NCI-H146 treated with DMSO at 0.1 percent for 48 hours (cell line): ENCODE results near the gene CACNB2.

Experiments
- DNase-seq: peaks from one replicate; lab custom pipeline; 2025; ENCODE audit not compliant: unreplicated experiment; lab: John Stamatoyannopoulos, UW

Gene CACNB2

DNA sequence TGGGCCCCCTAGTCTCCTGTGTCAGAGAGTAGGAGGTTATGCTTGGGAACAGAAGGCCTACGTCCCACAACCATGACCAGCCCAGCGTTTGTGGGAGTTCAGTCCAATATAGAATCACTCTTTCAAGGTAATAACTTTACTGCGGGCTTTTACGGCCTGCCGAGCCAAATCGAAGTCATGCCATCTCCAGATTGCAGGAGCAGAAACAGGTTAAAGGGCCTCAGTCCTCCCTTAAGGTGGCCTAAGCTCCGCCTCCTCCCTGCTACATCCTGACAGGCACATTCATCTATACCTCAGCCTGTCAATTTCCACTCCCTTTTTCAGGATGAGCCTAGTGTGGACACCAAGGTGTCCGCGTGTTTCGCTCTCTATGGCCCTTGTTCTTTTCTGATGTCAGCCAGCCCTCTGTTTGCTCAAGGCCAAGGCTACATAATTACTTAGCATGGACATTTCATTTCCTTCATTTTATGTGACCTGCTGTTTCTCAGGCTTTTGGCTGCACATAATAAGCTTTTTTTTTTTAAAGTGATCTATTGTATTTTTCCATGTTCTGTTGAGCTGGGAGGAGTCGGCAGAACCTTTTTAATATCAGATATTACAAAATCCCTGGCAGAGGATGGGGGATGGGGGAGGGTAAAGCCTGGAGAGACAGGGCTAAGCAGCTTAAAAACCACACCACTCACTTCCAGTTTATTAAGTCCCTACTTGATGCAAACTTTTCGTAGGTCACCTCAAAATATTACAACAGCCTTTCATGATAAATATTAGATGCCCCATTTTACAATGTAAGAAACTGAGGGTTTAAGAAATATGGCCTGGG is 84.6 kb downstream of the CACNB2 start:
- no peak for DNase-seq

GRCh38 chr10:18226336-18226735 is 86.1 kb downstream of the CACNB2 start:
- DNase-seq = no peak

- no peak for DNase-seq
Observed at GRCh38 chr10:18229826-18230225, 89.6 kb downstream of the CACNB2 start.

GRCh38 chr10:18230794-18231193 is 90.6 kb downstream of the CACNB2 start:
- DNase-seq = no peak

- DNase-seq = no peak
Observed at GRCh38 chr10:18231480-18231879, 91.3 kb downstream of the CACNB2 start.

DNA sequence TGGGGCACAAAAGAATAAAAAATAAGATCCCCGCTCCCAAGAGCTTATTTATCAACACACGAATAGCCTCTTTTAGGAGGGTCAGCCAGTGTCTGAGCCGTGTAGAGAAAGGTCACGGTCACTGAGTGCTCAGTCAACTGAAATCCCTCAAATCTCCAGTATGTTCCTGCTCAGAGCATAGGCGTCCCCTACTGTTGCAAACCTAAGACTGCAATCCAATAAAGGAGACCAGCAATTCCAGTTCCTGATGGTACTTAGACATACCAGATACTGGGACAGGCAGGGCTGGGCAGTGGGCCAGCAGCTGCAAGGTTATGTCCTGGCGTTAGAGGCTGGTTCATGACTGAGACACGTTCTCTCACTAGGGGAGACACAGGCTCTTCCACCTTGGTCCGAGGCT is 93.6 kb downstream of the CACNB2 start:
- peak; percentile 23 for DNase-seq

- no peak for DNase-seq
Observed at GRCh38 chr10:18235477-18235876, 95.3 kb downstream of the CACNB2 start.

DNA sequence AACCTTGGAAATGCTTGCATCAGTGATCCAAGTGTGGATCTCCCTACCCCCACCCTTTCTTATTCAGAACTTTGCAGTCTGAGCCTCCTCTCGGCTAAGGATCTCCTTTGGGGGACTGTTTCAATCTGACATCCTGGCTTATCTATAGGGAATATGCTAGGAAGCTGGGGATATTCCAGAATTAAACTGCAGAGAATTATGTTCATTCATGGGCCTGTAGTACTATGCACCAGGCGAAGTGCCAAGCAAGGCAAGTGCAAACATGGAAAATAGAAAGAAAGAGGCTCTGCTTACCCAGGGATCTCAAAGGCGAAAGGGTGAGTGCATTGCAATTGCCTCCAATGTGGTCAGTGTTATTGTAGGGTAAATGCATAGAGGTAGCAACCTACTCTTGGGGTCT is 96.5 kb downstream of the CACNB2 start:
- no peak for DNase-seq

DNA sequence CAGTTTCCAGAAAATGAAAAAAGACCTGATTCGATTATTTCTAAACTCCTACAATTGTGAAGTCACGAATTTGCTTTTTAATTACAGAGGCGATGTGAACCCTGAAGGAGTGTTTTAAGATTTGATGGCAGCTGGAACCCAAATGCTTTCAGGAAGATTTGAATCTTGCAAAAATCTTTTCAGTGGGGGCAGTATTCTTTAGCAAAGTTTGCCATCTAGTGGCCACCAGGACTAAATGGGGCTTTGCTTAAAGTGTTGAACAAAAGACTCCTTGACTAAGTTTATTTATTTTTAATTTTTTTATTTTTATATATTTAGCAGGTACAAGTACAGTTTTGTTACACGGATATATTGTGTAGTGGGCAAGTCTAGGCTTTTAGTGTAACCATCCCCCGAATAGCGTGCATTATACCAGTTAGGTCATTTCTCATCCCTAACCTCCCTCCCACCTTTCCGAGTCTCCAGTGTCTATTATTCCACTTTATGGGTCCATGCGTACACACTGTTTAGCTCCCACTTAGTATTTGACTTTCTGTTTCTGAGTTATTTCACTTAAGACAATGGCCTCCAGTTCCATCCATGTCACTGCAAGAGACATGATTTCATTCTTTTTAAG is 98.8 kb downstream of the CACNB2 start:
- DNase-seq = no peak

- DNase-seq = no peak
Observed at GRCh38 chr10:18240185-18240882, 100.1 kb downstream of the CACNB2 start.

DNA sequence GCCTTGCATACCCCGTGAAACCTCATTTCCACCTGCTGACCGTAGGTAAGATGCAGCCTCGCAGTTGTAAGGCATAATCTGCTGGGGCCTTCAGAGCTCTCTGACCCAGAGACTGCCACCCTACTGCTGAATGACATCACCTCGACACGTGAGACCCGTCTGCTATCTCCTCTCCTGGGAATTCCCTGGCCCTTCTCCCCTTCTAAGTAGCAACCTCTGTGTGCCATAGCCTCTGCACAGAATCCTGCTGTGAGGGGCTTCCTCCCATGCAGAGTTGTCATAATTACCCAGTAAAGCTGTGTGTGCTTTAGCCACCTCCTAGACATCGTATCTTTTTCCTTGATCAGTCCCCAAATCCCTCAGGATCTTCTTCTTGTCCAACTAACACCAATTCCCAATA is 106.7 kb downstream of the CACNB2 start:
- DNase-seq = no peak

DNA sequence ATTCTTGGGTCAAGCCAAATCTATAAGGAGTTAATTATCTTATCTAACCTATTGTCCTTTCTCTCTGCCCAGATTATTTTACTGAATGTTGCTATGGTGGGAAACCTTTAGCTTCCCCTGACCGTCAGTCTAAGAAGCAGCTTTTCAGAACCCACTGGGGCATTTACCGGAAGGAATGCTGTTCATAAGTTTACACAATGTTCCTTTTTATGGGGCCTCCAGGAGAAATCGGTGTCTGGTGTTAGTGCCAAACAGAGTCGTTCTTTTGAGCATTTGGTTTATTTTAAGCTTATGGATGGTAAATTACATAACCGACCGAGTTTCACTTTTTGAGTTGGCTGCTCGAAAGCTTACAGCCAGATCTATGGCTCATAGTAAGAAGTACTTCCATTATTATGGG is 111.9 kb downstream of the CACNB2 start:
- no peak for DNase-seq

DNA sequence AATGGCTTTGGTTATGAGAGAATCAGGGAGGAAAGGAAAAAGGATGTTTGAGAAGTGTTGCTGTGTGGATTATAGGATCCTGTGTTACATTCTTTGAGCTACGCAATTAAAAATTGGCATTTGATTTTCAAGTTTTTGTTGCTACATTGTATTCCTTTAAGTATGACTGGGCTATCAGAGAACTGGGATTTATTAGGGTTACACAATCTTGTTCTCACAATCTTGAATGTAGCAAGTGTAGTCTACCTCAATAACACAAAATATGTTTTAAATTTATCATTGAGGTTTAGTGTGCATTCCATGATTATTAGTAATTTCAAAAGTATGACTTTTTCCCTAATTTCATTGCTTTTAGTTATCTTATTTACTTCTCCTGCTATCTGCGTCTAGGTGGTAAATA is 113.9 kb downstream of the CACNB2 start:
- no peak for DNase-seq

DNA sequence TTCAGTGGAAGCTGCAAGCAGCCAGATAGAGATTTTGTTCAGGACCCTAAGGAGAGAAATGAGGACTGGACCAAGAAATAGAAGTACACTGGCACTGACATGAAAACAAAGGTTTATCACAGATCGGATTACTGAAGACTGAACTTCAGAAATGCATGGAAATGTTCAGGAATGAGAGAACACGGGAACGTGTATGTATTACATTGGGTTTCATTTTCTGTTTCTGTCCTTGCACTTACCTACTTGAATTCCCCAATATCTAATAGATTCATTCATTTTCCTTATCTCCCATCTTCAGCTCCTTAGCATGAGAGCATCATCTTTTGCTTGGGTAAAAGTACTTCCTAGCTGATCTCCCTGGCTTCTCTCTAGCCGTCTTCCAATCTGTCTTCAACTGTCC is 114.5 kb downstream of the CACNB2 start:
- no peak for DNase-seq

GRCh38 chr10:18260310-18260922 is 120.2 kb downstream of the CACNB2 start:
- DNase-seq = no peak

DNA sequence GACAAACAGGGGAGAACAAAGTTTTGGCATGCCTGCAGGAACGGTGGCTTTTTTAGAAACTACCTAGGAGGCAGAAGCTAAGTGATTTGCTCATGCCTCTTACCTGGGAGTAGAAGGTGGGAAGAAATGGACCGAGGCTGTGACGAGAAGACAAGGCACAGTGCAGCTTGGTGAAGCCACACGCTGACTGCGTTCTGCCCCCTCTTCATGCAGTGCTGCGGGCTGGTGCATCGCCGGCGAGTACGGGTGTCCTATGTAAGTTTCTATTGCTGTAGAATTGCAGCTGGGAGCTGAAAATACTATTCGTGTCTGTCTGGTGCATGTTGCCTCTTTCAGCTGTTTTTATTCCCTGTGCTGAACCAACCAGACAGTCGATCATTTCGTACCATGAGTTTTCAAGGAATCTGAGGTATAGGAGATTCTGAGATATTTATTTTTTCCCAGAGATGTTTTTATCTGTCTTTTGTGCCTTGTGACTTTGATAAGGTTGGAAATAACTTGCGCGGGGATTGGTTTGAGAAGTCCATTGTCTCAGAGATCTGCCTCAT is 120.9 kb downstream of the CACNB2 start:
- DNase-seq = no peak

GRCh38 chr10:18261768-18262231 is 121.6 kb downstream of the CACNB2 start:
- DNase-seq = no peak

DNA sequence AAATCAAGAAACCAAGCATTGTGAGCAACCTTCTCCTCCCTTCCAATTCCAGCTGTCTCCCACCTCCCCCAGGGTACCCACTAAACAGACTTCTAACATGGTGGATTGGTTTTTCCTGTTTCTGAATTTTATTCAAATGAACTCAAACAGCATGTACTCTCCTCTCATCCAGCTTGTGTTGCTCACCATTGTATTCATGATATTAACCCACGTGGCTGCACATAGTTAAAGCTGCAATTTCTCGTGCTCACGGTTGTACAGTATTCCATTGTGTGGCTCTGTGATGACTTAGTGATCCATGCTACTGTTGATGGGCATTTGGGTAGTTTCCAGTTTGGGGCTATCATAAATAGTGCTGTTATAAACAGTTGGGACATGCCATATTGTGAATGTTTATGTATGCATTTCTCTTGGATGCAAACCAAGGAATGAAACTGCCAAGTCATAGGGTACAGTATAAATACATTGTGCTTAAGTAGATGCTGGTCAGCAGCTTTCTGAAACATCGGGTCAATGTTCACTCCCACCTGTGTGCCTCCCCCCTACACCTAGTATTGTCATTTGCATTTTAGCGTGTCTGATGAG is 124.3 kb downstream of the CACNB2 start:
- no peak for DNase-seq

DNA sequence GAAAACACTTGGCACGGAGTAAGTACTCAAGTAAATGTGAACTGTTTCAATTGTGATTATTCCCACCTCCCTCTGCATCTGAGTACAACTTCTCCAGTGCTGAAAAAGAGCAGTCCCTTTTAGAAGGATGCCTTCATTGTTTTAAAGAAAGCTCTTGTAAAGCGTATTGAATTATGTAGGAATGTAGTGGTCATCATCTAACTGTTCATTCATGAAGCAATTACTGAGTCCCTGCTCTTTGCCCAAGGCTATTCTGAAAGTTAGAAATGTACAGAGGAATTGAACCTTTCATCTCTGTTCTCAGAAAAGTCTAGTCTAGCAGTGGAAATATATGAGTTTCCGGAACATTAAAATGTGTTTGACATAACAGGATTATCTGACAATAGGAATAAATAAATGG is 127.8 kb downstream of the CACNB2 start:
- no peak for DNase-seq

DNA sequence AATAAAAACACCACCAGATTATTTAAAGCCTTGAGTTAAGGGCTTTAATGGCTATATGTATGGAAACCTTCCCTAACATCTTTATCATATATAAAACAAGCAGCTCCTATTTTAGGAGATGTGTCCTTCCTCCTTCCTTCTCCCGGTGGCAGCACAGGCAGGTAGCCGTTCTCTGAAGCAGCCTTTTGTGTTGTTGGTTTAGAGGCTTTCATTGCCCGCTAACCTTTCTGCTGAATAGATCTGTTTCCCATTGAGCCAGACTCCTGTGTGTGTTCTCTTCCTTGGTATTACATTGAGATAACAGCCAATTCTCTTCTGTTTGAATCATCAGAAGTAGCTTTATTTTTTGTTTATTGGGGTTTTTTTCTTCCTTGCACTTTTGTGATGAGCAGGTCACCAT is 131.3 kb downstream of the CACNB2 start:
- DNase-seq = no peak

- no peak for DNase-seq
Observed at GRCh38 chr10:18273039-18273438, 132.8 kb downstream of the CACNB2 start.
